HG03571 (cell line): ENCODE measurements around the gene TRIM46.
"Not testable (repeated sequence)": the region's sequence is repeated elsewhere in the genome, so short reads cannot be mapped to it uniquely, and the experiment has no call there.

Source experiments
- ATAC-seq: cut with Tn5 transposase; IDR thresholded peaks from one replicate; pipeline ENCODE4 v1.9.1; 2021; ENCODE audit not compliant: unreplicated experiment

TRIM46 gene

GRCh38 chr1:155202731-155203515 is 29.3 kb downstream of the TRIM46 start:
- ATAC-seq = no peak

GRCh38 chr1:155205035-155205434 is 31.4 kb downstream of the TRIM46 start:
- ATAC-seq = no peak

GRCh38 chr1:155205969-155206593 is 32.4 kb downstream of the TRIM46 start:
- no peak for ATAC-seq

- ATAC-seq = no peak
Measured at GRCh38 chr1:155206891-155207805, 33.5 kb downstream of the TRIM46 start.

- ATAC-seq = no peak
Measured at GRCh38 chr1:155207806-155208540, 34.3 kb downstream of the TRIM46 start, which contains the start of gene THBS3. Gene THBS3, minus strand, starts transcription at chr1:155207897. Its CDS starts 21 bp downstream, at chr1:155207876.

- peak; percentile 66 for ATAC-seq
Measured at GRCh38 chr1:155208541-155209311, 35.1 kb downstream of the TRIM46 start, which contains the start of gene MTX1. Gene MTX1, plus strand, starts transcription at chr1:155208695. Its CDS starts 110 bp downstream, at chr1:155208805.

GRCh38 chr1:155209312-155209721 is 35.7 kb downstream of the TRIM46 start:
- ATAC-seq = no peak

GRCh38 chr1:155210314-155211104 is 36.9 kb downstream of the TRIM46 start:
- no peak for ATAC-seq

GRCh38 chr1:155211381-155212050 is 37.9 kb downstream of the TRIM46 start:
- ATAC-seq = not testable (repeated sequence)

- not testable (repeated sequence) for ATAC-seq
Measured at GRCh38 chr1:155212051-155212440, 38.4 kb downstream of the TRIM46 start.

GRCh38 chr1:155214702-155215101 is 41.1 kb downstream of the TRIM46 start:
- not testable (repeated sequence) for ATAC-seq

GRCh38 chr1:155218854-155219591 is 45.4 kb downstream of the TRIM46 start:
- ATAC-seq = no peak

GRCh38 chr1:155219592-155220031 is 46.0 kb downstream of the TRIM46 start:
- ATAC-seq = no peak

- ATAC-seq = not testable (repeated sequence)
Measured at GRCh38 chr1:155220211-155220965, 46.7 kb downstream of the TRIM46 start.

GRCh38 chr1:155223047-155223446 is 49.4 kb downstream of the TRIM46 start:
- ATAC-seq = no peak

- ATAC-seq = not testable (repeated sequence)
Measured at GRCh38 chr1:155225404-155225759, 51.7 kb downstream of the TRIM46 start.
